K562 (cell line): Measurements from ENCODE around the gene MUC3A. TPM values are rescaled to one million over a fixed set of nuclear protein-coding genes. Genes with fewer than 3 reads are reported as not detected.
A peak's percentile ranks its signal among the peaks of the same experiment; 100 is the strongest.

ENCODE experiments used
- CBFA2T3 ChIP-seq: fragments of 450-650 bp; IDR thresholded peaks from 2 replicates; pipeline ENCODE4 v1.6.1; 2017
- CCAR2 ChIP-seq: fragments of 200-400 bp; formaldehyde crosslinking; IDR thresholded peaks from 2 replicates; pipeline ENCODE4 v1.6.1; 2017; ENCODE audit warnings: mild to moderate bottlenecking, low read depth, low read length
- GTF2E2 ChIP-seq: fragments of 200-800 bp; sonication (Bioruptor generic); IDR thresholded peaks from 2 replicates; pipeline ENCODE4 v1.6.1; 2016; ENCODE audit warnings: missing genetic modification characterization, missing compliant biosample characterization
- RCOR1 ChIP-seq, 2 experiments: IDR thresholded peaks; 2 replicates each; pipeline ENCODE4 v1.6.1; 2012; ENCODE audit warnings: low read depth in 2 of 2, low read length in 2 of 2, borderline replicate concordance in 1 of 2, improper control_type of control experiment in 1 of 2
- STAG1 ChIP-seq: sonication (generic); formaldehyde crosslinking; IDR thresholded peaks from 2 replicates; pipeline ENCODE4 v1.5.0; 2020; ENCODE audit warnings: missing genetic modification reagents, borderline replicate concordance
- ZBTB12 ChIP-seq: fragments of 250-450 bp; sonication (Bioruptor Pico); IDR thresholded peaks from 2 replicates; pipeline ENCODE4 v1.4.0; 2020
- ZNF589 ChIP-seq: fragments of 200-800 bp; sonication (Bioruptor generic); IDR thresholded peaks from 2 replicates; pipeline ENCODE4 v1.6.1; 2016; ENCODE audit warnings: low read depth, missing genetic modification characterization, missing compliant biosample characterization
- polyA plus RNA-seq, 8 experiments: library from polyadenylated mRNA; depleted of rRNA in 4 of 8; stranded (reverse) in 5 of 8; unstranded in 3 of 8; fragments of >200 nt; fragmentation: Nextera tagmentation in 2 of 8; fragmentation: Illumina TruSeq in 1 of 8; extraction: Ambion mirVana in 2 of 8; extraction: Trizol in 1 of 8; gene quantifications; 2 replicates each; pipeline versions ENCODE4 v1.2.1 to v1.2.3, GENCODE V29; 2011 to 2014; ENCODE audit warnings: inconsistent platforms in 1 of 8, missing spikeins in 1 of 8
- total RNA-seq, 7 experiments: library from RNA; depleted of rRNA in 6 of 7; stranded (reverse); fragments of >200 nt in 6 of 7; fragmentation: Illumina TruSeq in 2 of 7; extraction: Trizol in 2 of 7; gene quantifications; 2 replicates each; pipeline versions ENCODE4 v1.2.1 to v1.2.3, GENCODE V29; 2011 to 2021; ENCODE audit warnings: low replicate concordance in 1 of 7
- TF ChIP-seq, protein P1 (sequence below): fragments of 250-450 bp; sonication (Bioruptor Pico); IDR thresholded peaks from 2 replicates; pipeline ENCODE4 v1.8.0; 2022; ENCODE audit warnings: moderate library complexity, mild to moderate bottlenecking, inconsistent platforms

The MUC3A gene
- total and polyA plus RNA-seq, 9 of the 15 experiments (the other 6 are each of a cell fraction or from before 2014, with no cell fraction given): 0.06 to 2.2 (median 0.20) TPM; not detected in 1

GRCh38 chr7:100965045-100965722, 15.8 kb downstream of the MUC3A start (continued):
- TF ChIP-seq RCOR1 (IDR thresholded peaks at IDR 0.05; ENCODE audit: borderline replicate concordance in 1 of 2, low read depth in 2 of 2, low read length in 2 of 2) (no peak), CBFA2T3 (no peak), STAG1 (peak; percentile 48; the same call in 1 of the 2 replicates), GTF2E2 (tag) (no peak), CCAR2 (no peak), ZNF589 (no peak), ZBTB12 (CRISPR knock-in tag) (no peak)
- TF ChIP-seq, protein P1, sequence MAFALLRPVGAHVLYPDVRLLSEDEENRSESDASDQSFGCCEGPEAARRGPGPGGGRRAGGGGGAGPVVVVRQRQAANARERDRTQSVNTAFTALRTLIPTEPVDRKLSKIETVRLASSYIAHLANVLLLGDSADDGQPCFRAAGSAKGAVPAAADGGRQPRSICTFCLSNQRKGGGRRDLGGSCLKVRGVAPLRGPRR (CRISPR knock-in tag): no peak
